HPDE6-E6E7 (cell line): Measurements from ENCODE around the gene PTPN2.
A peak's percentile ranks its signal among the peaks of the same experiment; 100 is the strongest.
"Not testable (repeated sequence)": the region's sequence is repeated elsewhere in the genome, so short reads cannot be mapped to it uniquely, and the experiment has no call there.

Experiments used
- DNase-seq: peaks from one replicate; pipeline ENCODE4 v3.0.0; 2011; ENCODE audit warnings: missing footprints; ENCODE audit errors: extremely low spot score

PTPN2 gene

GRCh38 chr18:12891561-12891960 lies 7.5 kb upstream of the PTPN2 start:
- DNase-seq = no peak

- DNase-seq = no peak
These were observed 6.9 kb upstream of the PTPN2 start for GRCh38 chr18:12890964-12891363.

- no peak for DNase-seq
These were observed 2.6 kb upstream of the PTPN2 start for GRCh38 chr18:12886498-12887126.

- DNase-seq = no peak
These were observed 1.5 kb upstream of the PTPN2 start for GRCh38 chr18:12885500-12885899.

- DNase-seq = no peak
These were observed 628 bp upstream of the PTPN2 start for GRCh38 chr18:12884406-12885323.

- DNase-seq = no peak
These were observed 709 bp downstream of the PTPN2 start for GRCh38 chr18:12883372-12883683.

- peak; percentile 3 for DNase-seq
These were observed 1.3 kb downstream of the PTPN2 start for GRCh38 chr18:12882453-12883371.

GRCh38 chr18:12880541-12880910 lies 3.5 kb downstream of the PTPN2 start:
- DNase-seq = no peak

- no peak for DNase-seq
These were observed 4.0 kb downstream of the PTPN2 start for GRCh38 chr18:12879840-12880540.

GRCh38 chr18:12874992-12875391 lies 9.0 kb downstream of the PTPN2 start:
- not testable (repeated sequence) for DNase-seq

GRCh38 chr18:12873961-12874567 lies 10.0 kb downstream of the PTPN2 start:
- DNase-seq = not testable (repeated sequence)

- no peak for DNase-seq
These were observed 11.6 kb downstream of the PTPN2 start for GRCh38 chr18:12872408-12872807.

- no peak for DNase-seq
These were observed 15.5 kb downstream of the PTPN2 start for GRCh38 chr18:12868576-12868975.

- no peak for DNase-seq
These were observed 16.5 kb downstream of the PTPN2 start for GRCh38 chr18:12867441-12868123.

- DNase-seq = no peak
These were observed 20.3 kb downstream of the PTPN2 start for GRCh38 chr18:12863687-12864216.

GRCh38 chr18:12862874-12863482 lies 21.1 kb downstream of the PTPN2 start:
- DNase-seq = no peak

- peak; percentile 48 for DNase-seq
These were observed 21.6 kb downstream of the PTPN2 start for GRCh38 chr18:12862467-12862866.

- DNase-seq = no peak
These were observed 22.4 kb downstream of the PTPN2 start for GRCh38 chr18:12861637-12862036.

GRCh38 chr18:12860530-12860929 lies 23.5 kb downstream of the PTPN2 start:
- no peak for DNase-seq

GRCh38 chr18:12858991-12859390 lies 25.0 kb downstream of the PTPN2 start:
- DNase-seq = no peak
